Esophagus muscularis mucosa (tissue), 3 donors: ENCODE results near the gene PRTN3.

ENCODE experiments used
- CTCF ChIP-seq, 3 experiments: fragments of 200-600 bp in 2 of 3; fragments of 450-650 bp in 1 of 3; sonication (generic) in 2 of 3; IDR thresholded peaks; one replicate each; pipeline ENCODE4 v1.5.1; 2017 to 2019; ENCODE audit warnings: antibody characterized with exemption in 3 of 3, mild to moderate bottlenecking in 2 of 3, moderate library complexity in 1 of 3
- POLR2A ChIP-seq: fragments of 450-650 bp; IDR thresholded peaks from one replicate; pipeline ENCODE4 v1.6.1; 2017; ENCODE audit warnings: antibody characterized with exemption, moderate library complexity, mild to moderate bottlenecking, low read depth

DNA sequence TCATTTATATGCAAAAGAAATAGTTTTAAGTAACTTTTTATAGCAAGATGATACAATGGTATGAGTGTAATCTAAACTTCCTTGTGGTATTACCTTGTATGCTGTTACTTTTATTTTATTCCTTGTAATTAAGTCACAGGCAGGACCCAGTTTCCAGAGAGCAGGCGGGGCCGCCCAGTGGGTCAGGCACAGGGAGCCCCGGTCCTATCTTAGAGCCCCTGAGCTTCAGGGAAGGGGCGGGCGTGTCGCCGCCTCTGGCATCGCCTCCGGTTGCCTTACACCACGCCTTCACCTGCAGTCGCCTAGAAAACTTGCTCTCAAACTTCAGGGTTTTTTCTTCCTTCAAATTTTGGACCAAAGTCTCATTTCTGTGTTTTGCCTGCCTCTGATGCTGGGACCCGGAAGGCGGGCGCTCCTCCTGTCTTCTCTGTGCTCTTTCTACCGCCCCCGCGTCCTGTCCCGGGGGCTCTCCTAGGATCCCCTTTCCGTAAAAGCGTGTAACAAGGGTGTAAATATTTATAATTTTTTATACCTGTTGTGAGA is 29.2 kb upstream of the PRTN3 start:
- no peak for TF ChIP-seq POLR2A
- no peak for TF ChIP-seq CTCF (IDR thresholded peaks at IDR 0.05)
